ENCODE data around the gene PWWP2A.
A peak's percentile ranks its signal among the peaks of the same experiment; 100 is the strongest.

The PWWP2A gene

DNA sequence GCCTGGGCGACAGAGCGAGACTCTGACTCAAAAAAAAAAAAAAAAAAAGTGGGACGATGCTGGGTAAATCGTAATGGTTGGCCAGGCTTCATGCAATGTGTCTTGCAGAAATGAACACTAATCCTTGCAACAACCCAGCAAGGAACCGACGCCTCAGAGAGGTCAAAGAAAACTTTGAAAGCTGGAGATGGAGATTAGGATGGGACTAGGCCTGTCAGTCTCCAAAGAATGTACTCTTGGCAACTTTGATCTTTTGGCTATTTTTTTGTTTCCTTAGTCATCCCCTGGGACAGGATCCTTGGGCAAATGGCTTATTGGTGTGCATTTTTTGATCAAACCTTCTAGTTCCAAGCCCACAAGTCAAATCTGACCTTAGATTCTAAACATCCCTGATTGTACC lies 10.6 kb upstream of the PWWP2A start:
- no peak for DNase-seq

DNA sequence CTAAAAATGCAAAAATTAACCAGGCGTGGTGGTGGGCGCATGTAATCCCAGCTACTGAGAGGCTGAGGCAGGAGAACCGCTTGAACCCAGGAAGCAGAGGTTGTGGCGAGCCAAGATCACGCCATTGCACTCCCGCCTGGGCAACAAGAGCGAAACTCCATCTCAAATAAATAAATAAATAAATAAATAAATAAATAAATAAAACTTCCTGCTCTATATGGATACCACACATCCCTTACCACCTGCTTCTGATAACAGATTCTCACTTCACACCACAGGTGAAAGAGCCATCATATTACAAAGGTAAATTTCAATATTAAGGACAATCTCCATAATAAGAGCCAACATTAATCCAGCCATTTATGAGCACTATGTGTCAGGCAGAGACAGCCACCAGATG lies 9.4 kb upstream of the PWWP2A start:
- DNase-seq = no peak

DNA sequence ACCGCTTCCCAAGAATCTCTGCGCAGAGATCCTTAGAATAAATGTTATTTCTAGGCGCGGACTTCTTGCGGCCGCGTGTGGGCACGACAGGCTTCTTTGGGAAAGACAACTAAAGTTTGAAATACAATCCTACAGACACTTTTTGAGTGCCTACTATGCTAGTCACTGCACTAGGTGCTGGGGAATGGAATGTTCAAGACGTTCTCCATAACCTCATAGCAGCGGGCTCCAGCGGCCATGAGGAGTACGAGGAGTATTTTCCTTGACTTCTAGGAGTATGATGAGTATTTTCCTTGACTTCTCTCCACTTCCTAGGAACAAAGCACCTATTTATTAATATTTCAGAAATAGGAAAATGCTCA lies 636 bp upstream of the PWWP2A start:
- DNase-seq = no peak

DNA sequence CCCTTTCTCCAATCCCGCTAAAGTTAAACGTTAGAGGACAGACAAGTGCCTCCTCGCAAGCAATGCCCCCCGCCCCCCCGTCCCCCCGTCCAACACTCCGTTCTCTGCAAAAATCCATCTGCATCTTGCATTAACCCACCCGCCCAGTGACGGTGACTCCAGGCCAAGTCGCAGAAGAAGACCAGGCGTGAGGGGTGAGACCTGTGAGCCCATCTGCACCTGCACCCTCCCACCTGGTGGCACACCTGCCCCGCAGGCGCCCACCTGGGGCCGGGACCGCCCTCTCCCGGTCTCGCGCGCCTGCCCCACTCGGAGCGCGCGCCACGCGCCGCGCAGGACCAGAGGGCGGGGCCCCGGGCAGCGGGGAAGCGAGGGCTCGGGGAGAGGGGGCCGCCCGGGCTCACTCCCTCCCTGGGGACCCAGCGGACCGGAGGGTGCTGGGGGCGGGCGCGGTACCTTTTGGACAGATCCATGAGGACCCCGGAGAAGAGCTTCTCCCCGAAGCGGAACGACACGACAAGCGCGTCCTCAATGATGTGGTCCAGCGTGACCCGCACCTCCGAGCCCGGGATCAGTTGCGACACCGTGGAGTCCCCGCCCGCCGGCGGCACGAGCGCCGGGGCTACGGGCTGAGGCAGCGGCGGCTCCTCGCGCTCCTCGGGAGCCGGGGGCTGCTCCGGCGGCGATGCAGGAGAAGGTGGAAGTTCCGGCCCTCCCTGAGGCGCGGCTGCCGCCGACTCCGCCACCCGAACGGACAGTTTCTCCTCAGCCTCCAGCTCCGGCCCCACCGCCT lies 705 bp downstream of the PWWP2A start:
- peak in 1 of 2 donors; percentile 72 for DNase-seq

DNA sequence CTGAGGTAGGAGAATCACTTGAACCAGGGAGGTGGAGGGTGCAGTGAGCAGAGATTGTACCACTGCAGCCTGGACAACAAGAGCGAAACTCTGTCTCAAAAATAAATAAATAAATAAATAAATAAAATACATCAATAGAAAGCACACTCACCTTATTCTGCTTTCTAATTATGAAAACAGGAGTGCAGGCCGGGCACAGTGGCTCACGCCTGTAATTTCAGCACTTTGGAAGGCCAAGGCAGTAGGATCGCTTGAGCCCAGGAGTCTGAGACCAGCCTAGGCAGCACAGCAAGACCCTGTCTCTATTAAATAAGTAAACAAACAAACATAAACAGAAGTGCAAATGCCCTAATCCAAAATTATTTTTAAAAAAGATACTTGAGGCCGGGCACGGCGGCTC lies 2.3 kb downstream of the PWWP2A start:
- DNase-seq = no peak

- DNase-seq = no peak
These were observed 11.1 kb downstream of the PWWP2A start for GRCh38 chr5:160108124-160108523.

GRCh38 chr5:160105686-160106360 lies 13.4 kb downstream of the PWWP2A start:
- DNase-seq = no peak

- DNase-seq = no peak
These were observed 21.3 kb downstream of the PWWP2A start for GRCh38 chr5:160097991-160098390.

- no peak for DNase-seq
These were observed 23.1 kb downstream of the PWWP2A start for GRCh38 chr5:160096178-160096577.

GRCh38 chr5:160092960-160093707 lies 26.1 kb downstream of the PWWP2A start:
- no peak for DNase-seq

GRCh38 chr5:160092514-160092913 lies 26.7 kb downstream of the PWWP2A start:
- no peak for DNase-seq

DNA sequence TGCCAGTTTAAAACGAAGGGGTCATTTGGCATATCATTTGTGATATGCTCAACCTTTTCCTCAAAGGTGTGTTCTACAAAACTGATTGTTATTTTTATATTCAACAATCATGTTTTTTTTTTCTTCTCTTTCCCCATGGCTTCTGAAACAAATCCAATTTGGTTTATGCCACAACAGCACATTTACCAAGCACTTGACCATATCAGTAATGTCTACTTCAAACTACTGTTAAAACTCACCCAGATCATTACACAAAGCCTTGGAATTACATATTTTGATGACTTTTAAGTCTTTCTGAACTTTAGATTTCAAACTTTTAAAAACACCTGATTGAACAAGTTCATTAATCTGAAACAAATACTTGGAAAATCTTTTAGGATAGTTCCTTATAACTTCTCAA lies 29.2 kb downstream of the PWWP2A start:
- no peak for DNase-seq

GRCh38 chr5:160089531-160089930 lies 29.7 kb downstream of the PWWP2A start:
- DNase-seq = no peak

DNA sequence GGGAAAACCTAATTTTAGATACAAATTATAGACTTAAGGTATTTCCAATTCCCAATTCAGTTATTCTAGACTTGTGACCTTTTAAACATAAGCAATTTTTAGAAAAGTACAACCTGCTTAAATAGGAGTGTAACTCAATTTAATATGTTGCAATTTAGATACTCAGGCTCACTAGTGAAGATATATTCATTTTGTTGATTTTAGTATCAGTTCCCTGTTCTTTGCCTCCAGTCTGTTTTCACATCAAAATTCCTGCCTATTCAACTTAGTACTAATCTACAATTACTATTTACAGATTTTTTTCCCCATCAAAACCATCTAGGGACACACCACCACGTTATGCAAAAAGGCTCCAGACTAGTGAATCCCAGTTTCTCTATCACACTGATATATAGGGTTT lies 30.4 kb downstream of the PWWP2A start:
- DNase-seq = no peak

DNA sequence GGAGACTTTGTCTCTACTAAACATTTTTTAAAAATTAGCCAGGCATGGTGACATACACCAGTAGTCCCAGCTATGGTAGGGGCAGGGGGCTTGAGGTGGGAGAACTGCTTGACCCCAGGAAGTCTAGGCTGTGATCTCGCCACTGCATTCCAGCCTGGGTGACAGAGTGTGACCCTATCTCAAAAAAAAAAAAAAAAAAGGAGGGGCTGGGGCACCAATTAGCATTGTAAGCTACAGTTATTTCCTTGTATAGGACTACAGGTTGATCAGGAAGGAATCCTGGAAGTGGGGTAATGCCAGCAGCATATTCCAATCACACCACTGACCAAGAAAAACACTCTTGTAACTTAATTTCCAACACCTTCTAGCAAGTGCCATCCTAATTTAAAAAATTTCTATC lies 32.1 kb downstream of the PWWP2A start:
- DNase-seq = no peak

- no peak for DNase-seq
These were observed 35.1 kb downstream of the PWWP2A start for GRCh38 chr5:160084144-160084543.

- DNase-seq = no peak
These were observed 35.7 kb downstream of the PWWP2A start for GRCh38 chr5:160083501-160083900.

GRCh38 chr5:160082614-160083500 lies 36.4 kb downstream of the PWWP2A start:
- DNase-seq = no peak

DNA sequence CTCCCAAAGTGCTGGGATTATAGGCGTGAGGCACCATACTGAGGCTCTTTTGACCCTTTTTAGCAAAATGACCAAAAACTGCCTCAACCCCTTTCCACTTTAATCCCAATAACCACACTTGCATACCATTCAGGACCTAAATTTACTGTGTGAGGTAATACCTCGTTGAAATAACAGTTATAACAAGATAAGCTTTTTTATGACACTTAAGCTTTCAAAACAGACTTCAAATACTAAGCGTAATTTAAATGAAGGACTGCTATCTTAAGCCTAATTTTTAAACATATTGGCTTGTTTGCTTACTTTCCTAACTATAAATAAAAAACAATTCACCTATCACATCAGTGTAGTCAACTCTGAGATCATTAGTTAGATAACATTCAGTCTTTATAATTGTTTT lies 37.8 kb downstream of the PWWP2A start:
- DNase-seq = no peak

DNA sequence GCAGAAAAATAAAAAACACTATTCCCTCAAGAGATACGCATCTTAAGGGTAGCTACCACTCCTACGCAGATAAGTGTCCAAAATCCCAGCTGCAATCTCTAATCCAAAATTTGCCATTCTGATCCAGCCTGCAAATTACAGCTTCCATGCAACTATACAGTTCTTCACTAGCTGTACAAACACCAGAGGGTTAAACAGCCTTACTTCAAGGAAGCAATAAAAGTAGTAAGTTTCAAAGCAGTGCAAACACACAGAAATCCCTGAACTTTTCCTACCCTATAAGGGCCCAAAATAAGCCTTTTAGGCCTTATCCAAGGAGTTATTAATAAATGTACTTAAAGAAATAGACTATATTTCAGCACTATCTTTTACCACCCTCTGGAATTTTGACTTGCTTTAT lies 39.5 kb downstream of the PWWP2A start:
- DNase-seq = no peak

DNA sequence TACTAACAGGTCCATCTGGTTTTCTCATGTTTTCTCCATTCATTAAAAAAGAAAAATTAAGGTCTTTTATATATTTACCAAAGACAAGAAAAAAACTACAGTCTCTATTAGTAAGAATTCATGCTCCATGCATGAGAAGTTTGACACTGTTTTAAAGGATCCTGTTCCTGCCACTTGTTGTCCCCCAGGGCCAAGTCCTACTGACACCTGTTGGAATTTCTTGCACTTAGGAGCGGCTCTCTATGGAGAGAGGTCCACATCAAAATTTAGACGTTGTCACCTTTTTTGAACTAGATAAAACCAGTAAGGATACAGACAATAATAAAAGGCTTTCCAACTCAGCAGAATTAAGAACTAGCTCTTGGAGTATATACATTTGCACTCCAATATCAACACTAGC lies 42.3 kb downstream of the PWWP2A start:
- no peak for DNase-seq

GRCh38 chr5:160075073-160075472 lies 44.2 kb downstream of the PWWP2A start:
- no peak for DNase-seq

DNA sequence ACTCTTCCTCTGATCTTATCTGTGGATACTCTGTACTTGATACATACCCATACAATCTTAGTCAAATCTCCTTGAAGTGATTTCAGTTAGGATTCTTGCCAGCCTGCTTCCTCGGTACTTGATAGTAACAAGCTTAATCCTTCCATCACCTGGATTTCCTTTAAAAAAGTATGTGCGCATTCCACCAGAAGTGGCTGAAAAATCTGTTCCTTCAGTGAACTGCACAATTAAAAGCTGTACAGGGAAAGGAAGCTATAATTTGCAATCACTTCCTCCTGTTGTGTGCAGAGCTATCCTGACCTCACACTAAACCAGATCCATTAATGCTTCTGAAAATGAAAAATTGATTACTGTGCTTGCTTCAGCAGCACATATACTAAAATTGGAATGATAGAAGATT lies 47.3 kb downstream of the PWWP2A start:
- DNase-seq = no peak
